PFSK-1 (cell line): ENCODE measurements around the gene CYBA.

Source experiments
- POLR2AphosphoS5 ChIP-seq: IDR thresholded peaks from 2 replicates; pipeline ENCODE4 v1.6.1; 2012; ENCODE audit warnings: low read depth, mild to moderate bottlenecking, control low read depth, low read length, moderate library complexity
- TAF1 ChIP-seq: IDR thresholded peaks from 2 replicates; pipeline ENCODE4 v1.6.1; 2012; ENCODE audit warnings: low read length, control low read depth, borderline replicate concordance; ENCODE audit not compliant: insufficient read depth

GRCh38 chr16:88618956-88619667 lies 31.7 kb downstream of the CYBA start:
- TF ChIP-seq POLR2AphosphoS5: no peak
- no peak for TF ChIP-seq TAF1
